B cell (primary cell): ENCODE data around the gene SCNN1B.

Experiments used
- EZH2 ChIP-seq: IDR thresholded peaks from 2 replicates; pipeline ENCODE4 v1.6.1; 2012; ENCODE audit warnings: borderline replicate concordance, low read depth, mild to moderate bottlenecking, moderate library complexity, low read length; ENCODE audit not compliant: insufficient read depth, poor library complexity, severe bottlenecking
- TF ChIP-seq, protein P1 (sequence below): fragments of 200-600 bp; IDR thresholded peaks from one replicate; pipeline ENCODE4 v1.8.0; 2022; ENCODE audit warnings: antibody characterized with exemption, mild to moderate bottlenecking

DNA sequence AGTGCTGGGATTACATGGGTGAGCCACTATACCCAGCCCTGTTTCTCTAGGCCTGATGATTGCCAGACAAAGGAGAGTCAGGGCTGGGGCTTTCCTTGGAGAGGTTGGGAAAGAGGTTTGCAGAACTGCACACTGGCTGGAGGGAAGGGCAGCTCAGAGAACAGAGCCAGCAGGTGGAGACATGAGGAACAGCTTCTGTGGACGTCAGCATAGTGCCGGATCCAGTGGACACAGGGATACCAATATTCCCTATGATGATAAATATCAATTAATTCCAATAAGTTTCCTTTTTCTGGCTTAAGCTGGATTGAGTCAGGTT is 43.2 kb upstream of the SCNN1B start:
- TF ChIP-seq, protein P1, sequence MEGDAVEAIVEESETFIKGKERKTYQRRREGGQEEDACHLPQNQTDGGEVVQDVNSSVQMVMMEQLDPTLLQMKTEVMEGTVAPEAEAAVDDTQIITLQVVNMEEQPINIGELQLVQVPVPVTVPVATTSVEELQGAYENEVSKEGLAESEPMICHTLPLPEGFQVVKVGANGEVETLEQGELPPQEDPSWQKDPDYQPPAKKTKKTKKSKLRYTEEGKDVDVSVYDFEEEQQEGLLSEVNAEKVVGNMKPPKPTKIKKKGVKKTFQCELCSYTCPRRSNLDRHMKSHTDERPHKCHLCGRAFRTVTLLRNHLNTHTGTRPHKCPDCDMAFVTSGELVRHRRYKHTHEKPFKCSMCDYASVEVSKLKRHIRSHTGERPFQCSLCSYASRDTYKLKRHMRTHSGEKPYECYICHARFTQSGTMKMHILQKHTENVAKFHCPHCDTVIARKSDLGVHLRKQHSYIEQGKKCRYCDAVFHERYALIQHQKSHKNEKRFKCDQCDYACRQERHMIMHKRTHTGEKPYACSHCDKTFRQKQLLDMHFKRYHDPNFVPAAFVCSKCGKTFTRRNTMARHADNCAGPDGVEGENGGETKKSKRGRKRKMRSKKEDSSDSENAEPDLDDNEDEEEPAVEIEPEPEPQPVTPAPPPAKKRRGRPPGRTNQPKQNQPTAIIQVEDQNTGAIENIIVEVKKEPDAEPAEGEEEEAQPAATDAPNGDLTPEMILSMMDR, result no peak
- no peak for TF ChIP-seq EZH2
